HepG2 (cell line): ENCODE measurements around the gene C22orf31. TPM values are rescaled to one million over a fixed set of nuclear protein-coding genes. Genes with fewer than 3 reads are reported as not detected.
A peak's percentile ranks its signal among the peaks of the same experiment; 100 is the strongest.

ENCODE experiments used
- E2F1 ChIP-seq: sonication (generic); formaldehyde crosslinking; IDR thresholded peaks from 2 replicates; pipeline ENCODE4 v1.5.0; 2020; ENCODE audit warnings: missing genetic modification reagents
- ELK4 ChIP-seq: sonication (generic); formaldehyde crosslinking; IDR thresholded peaks from 2 replicates; pipeline ENCODE4 v1.9.0; 2021; ENCODE audit warnings: missing genetic modification reagents, borderline replicate concordance
- FOXM1 ChIP-seq: sonication (generic); formaldehyde crosslinking; IDR thresholded peaks from 2 replicates; pipeline ENCODE4 v1.5.0; 2020; ENCODE audit warnings: missing genetic modification reagents
- GMEB1 ChIP-seq: sonication (generic); formaldehyde crosslinking; IDR thresholded peaks from 2 replicates; pipeline ENCODE4 v1.5.1; 2020; ENCODE audit warnings: missing genetic modification reagents, mild to moderate bottlenecking, borderline replicate concordance
- HMGXB3 ChIP-seq: sonication (generic); formaldehyde crosslinking; IDR thresholded peaks from 2 replicates; pipeline ENCODE4 v1.4.0; 2020; ENCODE audit warnings: missing genetic modification reagents, borderline replicate concordance
- ISL2 ChIP-seq: sonication (generic); formaldehyde crosslinking; IDR thresholded peaks from 2 replicates; pipeline ENCODE4 v1.5.0; 2020; ENCODE audit warnings: missing genetic modification reagents
- JDP2 ChIP-seq: sonication (generic); formaldehyde crosslinking; IDR thresholded peaks from 2 replicates; pipeline ENCODE4 v1.8.1; 2022; ENCODE audit warnings: missing genetic modification reagents, borderline replicate concordance
- KLF16 ChIP-seq, 2 experiments: sonication (generic) in 1 of 2; formaldehyde crosslinking in 1 of 2; IDR thresholded peaks; 2 replicates each; pipeline versions ENCODE4 v1.6.1 to v1.8.0; 2016 to 2023; ENCODE audit warnings: missing genetic modification reagents in 2 of 2, missing compliant biosample characterization in 1 of 2
- RAD21 ChIP-seq: fragments of 450-650 bp; formaldehyde crosslinking; IDR thresholded peaks from 2 replicates; pipeline ENCODE4 v1.5.0; 2020; ENCODE audit warnings: mild to moderate bottlenecking
- REXO4 ChIP-seq: sonication (generic); formaldehyde crosslinking; IDR thresholded peaks from 2 replicates; pipeline ENCODE4 v1.8.0; 2022; ENCODE audit warnings: missing genetic modification reagents, mild to moderate bottlenecking, borderline replicate concordance
- RFXAP ChIP-seq: sonication (generic); formaldehyde crosslinking; IDR thresholded peaks from 2 replicates; pipeline ENCODE4 v1.4.0; 2020; ENCODE audit warnings: missing genetic modification reagents, borderline replicate concordance
- ZNF207 ChIP-seq: fragments of 450-650 bp; IDR thresholded peaks from 2 replicates; pipeline ENCODE4 v1.6.1; 2016; ENCODE audit warnings: antibody characterized with exemption, borderline replicate concordance
- ZNF430 ChIP-seq: sonication (generic); formaldehyde crosslinking; IDR thresholded peaks from 2 replicates; pipeline ENCODE4 v1.9.0; 2021; ENCODE audit warnings: mild to moderate bottlenecking, missing genetic modification reagents
- ZNF432 ChIP-seq: sonication (generic); formaldehyde crosslinking; IDR thresholded peaks from 2 replicates; pipeline ENCODE4 v1.5.0; 2020; ENCODE audit warnings: missing genetic modification reagents, mild to moderate bottlenecking, borderline replicate concordance
- ZNF766 ChIP-seq: sonication (generic); formaldehyde crosslinking; IDR thresholded peaks from 2 replicates; pipeline ENCODE4 v1.5.0; 2020; ENCODE audit warnings: missing genetic modification reagents, borderline replicate concordance
- ZNF781 ChIP-seq: sonication (generic); formaldehyde crosslinking; IDR thresholded peaks from 2 replicates; pipeline ENCODE4 v1.5.1; 2020; ENCODE audit warnings: borderline replicate concordance, mild to moderate bottlenecking, missing genetic modification reagents; ENCODE audit errors: not compliant biosample characterization
- ZSCAN21 ChIP-seq: sonication (generic); formaldehyde crosslinking; IDR thresholded peaks from 2 replicates; pipeline ENCODE4 v1.8.0; 2022; ENCODE audit warnings: mild to moderate bottlenecking, missing genetic modification reagents, moderate library complexity, borderline replicate concordance
- polyA plus RNA-seq, 8 experiments: library from polyadenylated mRNA; depleted of rRNA in 3 of 8; stranded (reverse) in 7 of 8; unstranded in 1 of 8; fragments of >200 nt; fragmentation: Illumina TruSeq in 4 of 8; extraction: Trizol in 4 of 8; gene quantifications; 2 replicates each; pipeline versions ENCODE4 v1.2.1 to v1.2.3, GENCODE V29; 2011 to 2016; ENCODE audit warnings: low read depth in 4 of 8, missing spikeins in 1 of 8, mixed read lengths in 1 of 8; ENCODE audit not compliant: insufficient read depth in 1 of 8
- total RNA-seq, 5 experiments: library from RNA; depleted of rRNA; stranded (reverse); fragments of >200 nt; fragmentation: Illumina TruSeq; extraction: Trizol; gene quantifications; 2 replicates each; pipeline ENCODE4 v1.2.3, GENCODE V29; 2016; ENCODE audit warnings: low read depth in 1 of 5
- TF ChIP-seq, protein P1 (sequence below): sonication (generic); formaldehyde crosslinking; IDR thresholded peaks from 2 replicates; pipeline ENCODE4 v1.4.0; 2020; ENCODE audit warnings: missing genetic modification reagents

Gene C22orf31
- total and polyA plus RNA-seq, 2 of the 13 experiments (the other 11 are each of a cell fraction or from before 2014, with no cell fraction given) = not detected

GRCh38 chr22:29030016-29030617, 31.5 kb downstream of the C22orf31 start (continued):
- TF ChIP-seq, protein P1, sequence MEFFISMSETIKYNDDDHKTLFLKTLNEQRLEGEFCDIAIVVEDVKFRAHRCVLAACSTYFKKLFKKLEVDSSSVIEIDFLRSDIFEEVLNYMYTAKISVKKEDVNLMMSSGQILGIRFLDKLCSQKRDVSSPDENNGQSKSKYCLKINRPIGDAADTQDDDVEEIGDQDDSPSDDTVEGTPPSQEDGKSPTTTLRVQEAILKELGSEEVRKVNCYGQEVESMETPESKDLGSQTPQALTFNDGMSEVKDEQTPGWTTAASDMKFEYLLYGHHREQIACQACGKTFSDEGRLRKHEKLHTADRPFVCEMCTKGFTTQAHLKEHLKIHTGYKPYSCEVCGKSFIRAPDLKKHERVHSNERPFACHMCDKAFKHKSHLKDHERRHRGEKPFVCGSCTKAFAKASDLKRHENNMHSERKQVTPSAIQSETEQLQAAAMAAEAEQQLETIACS (CRISPR knock-in tag) = no peak
- no peak for TF ChIP-seq ZNF781
- TF ChIP-seq ZSCAN21 (CRISPR knock-in tag) = no peak
- no peak; a peak in 1 of 4 replicates for TF ChIP-seq KLF16 (CRISPR knock-in tag; IDR thresholded peaks at IDR 0.05)
- TF ChIP-seq ZNF430 (CRISPR knock-in tag) = no peak
- TF ChIP-seq GMEB1 (CRISPR knock-in tag) = no peak
- no peak for TF ChIP-seq HMGXB3 (CRISPR knock-in tag)
- TF ChIP-seq REXO4 = no peak
- TF ChIP-seq JDP2 (CRISPR knock-in tag) = no peak
- TF ChIP-seq E2F1 (CRISPR knock-in tag) = no peak
- TF ChIP-seq ISL2 (CRISPR knock-in tag) = peak; percentile 28
- TF ChIP-seq ZNF766 (CRISPR knock-in tag) = no peak
- TF ChIP-seq RFXAP (CRISPR knock-in tag) = 0 out of 2 replicates have a peak, but pooled peaks have one; percentile 19
- TF ChIP-seq FOXM1 (CRISPR knock-in tag) = no peak
- no peak for TF ChIP-seq ZNF207
- TF ChIP-seq ZNF432 (CRISPR knock-in tag) = no peak
- TF ChIP-seq ELK4 (CRISPR knock-in tag) = no peak
- TF ChIP-seq RAD21 (CRISPR knock-in tag) = no peak
